Measurements from ENCODE around the gene SPHKAP. TPM values are rescaled to one million over a fixed set of nuclear protein-coding genes. Genes with fewer than 3 reads are reported as not detected.

SPHKAP gene
- total and polyA plus RNA-seq, 2 donors (not counting 1 experiment from before 2014, with no cell fraction given) = not detected

DNA sequence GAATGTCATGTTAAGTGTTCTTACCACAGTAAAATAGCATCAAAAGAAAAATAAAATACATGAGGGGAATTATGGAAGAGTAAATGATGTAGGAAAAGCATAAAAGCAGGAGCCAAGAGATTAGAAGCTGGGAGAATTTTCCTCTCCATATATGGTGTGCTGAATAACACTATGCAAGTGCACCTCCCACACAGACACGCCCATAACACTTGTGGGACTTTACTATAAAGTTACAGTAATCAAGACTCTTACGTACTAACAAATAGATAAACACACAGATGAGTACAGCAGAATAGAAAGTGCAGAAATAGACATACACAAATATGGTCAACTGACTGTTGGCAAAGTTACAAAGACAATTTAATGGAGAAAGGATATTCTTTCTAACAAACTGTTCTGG lies 16.0 kb upstream of the SPHKAP start:
- no peak for DNase-seq (ENCODE audit: low read depth in 2 of 2)
- Histone ChIP-seq H3K9ac (ENCODE audit: insufficient read depth, low read length) (no peak overlapping the region), H4K20me1 (ENCODE audit: control insufficient read depth, extremely low read depth, insufficient read depth, low read length) (no peaks in the 10 kb centered on the region), H3K36me3 (ENCODE audit: control insufficient read depth, insufficient read depth, low read length) (no peaks in the 10 kb centered on the region), H3K27me3 (ENCODE audit: control insufficient read depth, insufficient read depth, low read length) (no peaks in the 10 kb centered on the region), H3K4me1 (ENCODE audit: control insufficient read depth, extremely low read depth, insufficient read depth, low read length) (no peaks in the 10 kb centered on the region), H3K79me2 (ENCODE audit: control insufficient read depth, insufficient read depth, low read length) (no peaks in the 10 kb centered on the region), H3K27ac (ENCODE audit: insufficient read depth, low read length) (no peak overlapping the region), H3K9me3 (ENCODE audit: control insufficient read depth, insufficient read depth, low read depth, low read length) (no peaks in the 10 kb centered on the region), H3K4me2 (ENCODE audit: extremely low read depth, insufficient read depth, low read length) (no peak overlapping the region), H3K4me3 (replicated peaks in 1 of 4; ENCODE audit: control extremely low read depth in 1 of 4, insufficient read depth in 1 of 4, low read depth in 3 of 4, low read length in 4 of 4) (no peak overlapping the region), H2AFZ (ENCODE audit: low read length) (no peak overlapping the region)
- TF ChIP-seq, protein P1, sequence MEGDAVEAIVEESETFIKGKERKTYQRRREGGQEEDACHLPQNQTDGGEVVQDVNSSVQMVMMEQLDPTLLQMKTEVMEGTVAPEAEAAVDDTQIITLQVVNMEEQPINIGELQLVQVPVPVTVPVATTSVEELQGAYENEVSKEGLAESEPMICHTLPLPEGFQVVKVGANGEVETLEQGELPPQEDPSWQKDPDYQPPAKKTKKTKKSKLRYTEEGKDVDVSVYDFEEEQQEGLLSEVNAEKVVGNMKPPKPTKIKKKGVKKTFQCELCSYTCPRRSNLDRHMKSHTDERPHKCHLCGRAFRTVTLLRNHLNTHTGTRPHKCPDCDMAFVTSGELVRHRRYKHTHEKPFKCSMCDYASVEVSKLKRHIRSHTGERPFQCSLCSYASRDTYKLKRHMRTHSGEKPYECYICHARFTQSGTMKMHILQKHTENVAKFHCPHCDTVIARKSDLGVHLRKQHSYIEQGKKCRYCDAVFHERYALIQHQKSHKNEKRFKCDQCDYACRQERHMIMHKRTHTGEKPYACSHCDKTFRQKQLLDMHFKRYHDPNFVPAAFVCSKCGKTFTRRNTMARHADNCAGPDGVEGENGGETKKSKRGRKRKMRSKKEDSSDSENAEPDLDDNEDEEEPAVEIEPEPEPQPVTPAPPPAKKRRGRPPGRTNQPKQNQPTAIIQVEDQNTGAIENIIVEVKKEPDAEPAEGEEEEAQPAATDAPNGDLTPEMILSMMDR (conservative IDR thresholded peaks at IDR 0.05 in 1 of 2, IDR thresholded peaks at IDR 0.05 in 1 of 2; ENCODE audit: low read depth in 1 of 2, low read length in 2 of 2) = no peak
- no peak for TF ChIP-seq EZH2 (IDR thresholded peaks at IDR 0.05; ENCODE audit: low read length, missing control alignments)

DNA sequence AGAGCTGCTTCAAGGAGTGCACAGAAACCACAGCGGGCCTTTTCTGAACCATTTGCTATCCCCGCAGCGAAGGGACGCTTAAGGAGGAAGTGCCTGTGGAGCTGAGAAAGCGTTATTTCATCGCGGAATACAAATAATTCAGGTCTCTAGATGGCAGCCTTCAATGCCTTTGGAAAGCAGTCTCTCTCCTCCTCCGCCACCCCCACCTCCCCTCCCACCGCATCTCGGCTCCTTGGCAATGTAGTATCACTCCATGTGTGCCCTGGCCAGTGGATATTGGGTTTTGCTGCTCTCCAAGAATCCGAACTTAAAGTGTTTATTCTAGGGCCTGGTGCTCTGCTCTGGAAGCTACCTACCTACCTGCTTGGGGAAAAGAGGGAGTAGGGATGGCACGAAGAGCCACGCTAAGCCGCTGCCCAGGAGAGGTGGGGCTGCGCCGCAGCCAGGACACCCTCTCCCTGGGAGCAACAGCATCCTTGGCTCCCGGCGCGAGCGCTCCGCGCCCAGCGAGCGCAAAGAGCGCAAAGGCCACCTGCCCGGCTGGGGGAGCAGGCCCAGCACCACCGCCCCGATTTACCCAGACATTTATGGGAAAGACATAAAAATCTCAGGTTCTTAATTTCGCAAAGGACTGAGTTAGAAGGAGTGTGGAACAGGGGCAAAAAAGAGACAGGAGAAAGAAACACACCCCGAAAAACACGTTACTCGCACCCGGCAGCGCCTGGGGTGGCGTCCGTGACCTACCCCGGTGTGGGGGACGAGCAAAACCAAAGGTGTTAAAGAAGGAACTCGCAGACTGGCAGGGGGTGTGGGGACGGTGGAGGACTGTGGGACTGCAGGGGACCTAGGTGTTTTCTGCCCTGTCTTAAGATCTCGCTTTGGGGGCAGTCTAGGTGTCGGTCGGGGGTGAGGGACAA lies 1.0 kb downstream of the SPHKAP start:
- TF ChIP-seq, protein P1 (conservative IDR thresholded peaks at IDR 0.05 in 1 of 2, IDR thresholded peaks at IDR 0.05 in 1 of 2; ENCODE audit: low read depth in 1 of 2, low read length in 2 of 2) = no peak
- TF ChIP-seq EZH2 (IDR thresholded peaks at IDR 0.05; ENCODE audit: low read length, missing control alignments) = no peak
- no peaks in the 10 kb centered on the region for H3K79me2 ChIP-seq (ENCODE audit: control insufficient read depth, insufficient read depth, low read length)
- H3K4me3 ChIP-seq (replicated peaks in 1 of 4; ENCODE audit: control extremely low read depth in 1 of 4, insufficient read depth in 1 of 4, low read depth in 3 of 4, low read length in 4 of 4) = no peak overlapping the region
- peak in 1 of 2 donors; percentile 8 for DNase-seq (ENCODE audit: low read depth in 2 of 2)
- H4K20me1 ChIP-seq (ENCODE audit: control insufficient read depth, extremely low read depth, insufficient read depth, low read length) = no peaks in the 10 kb centered on the region
- no peaks in the 10 kb centered on the region for H3K27me3 ChIP-seq (ENCODE audit: control insufficient read depth, insufficient read depth, low read length)
- H3K9me3 ChIP-seq (ENCODE audit: control insufficient read depth, insufficient read depth, low read depth, low read length) = no peaks in the 10 kb centered on the region
- H2AFZ ChIP-seq (ENCODE audit: low read length) = no peak overlapping the region
- no peak overlapping the region for H3K9ac ChIP-seq (ENCODE audit: insufficient read depth, low read length)
- no peak overlapping the region for H3K4me2 ChIP-seq (ENCODE audit: extremely low read depth, insufficient read depth, low read length)
- H3K4me1 ChIP-seq (ENCODE audit: control insufficient read depth, extremely low read depth, insufficient read depth, low read length) = no peaks in the 10 kb centered on the region
- no peaks in the 10 kb centered on the region for H3K36me3 ChIP-seq (ENCODE audit: control insufficient read depth, insufficient read depth, low read length)
- H3K27ac ChIP-seq (ENCODE audit: insufficient read depth, low read length) = no peak overlapping the region

DNA sequence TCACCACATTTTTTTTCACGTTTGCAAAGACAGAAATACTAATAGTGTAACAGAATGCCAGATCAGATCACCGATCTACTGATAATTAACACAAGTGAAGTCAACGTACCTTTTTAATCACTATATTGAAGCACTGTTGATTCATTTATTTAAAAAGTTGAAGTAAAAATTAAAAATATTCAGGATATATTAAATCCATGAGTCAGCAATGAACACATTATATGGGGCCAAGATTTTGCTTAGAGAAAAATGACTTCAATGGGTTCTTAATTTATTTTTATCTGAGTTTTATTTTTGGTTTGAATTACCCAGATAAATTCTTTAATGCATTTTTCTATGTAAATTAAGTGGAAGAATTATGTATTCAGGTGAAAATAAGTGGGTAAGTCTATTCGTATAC lies 14.2 kb downstream of the SPHKAP start:
- no peak overlapping the region for H3K4me3 ChIP-seq (replicated peaks in 1 of 4; ENCODE audit: control extremely low read depth in 1 of 4, insufficient read depth in 1 of 4, low read depth in 3 of 4, low read length in 4 of 4)
- DNase-seq (ENCODE audit: low read depth in 2 of 2) = no peak
- no peaks in the 10 kb centered on the region for H3K79me2 ChIP-seq (ENCODE audit: control insufficient read depth, insufficient read depth, low read length)
- no peak overlapping the region for H3K4me2 ChIP-seq (ENCODE audit: extremely low read depth, insufficient read depth, low read length)
- H3K36me3 ChIP-seq (ENCODE audit: control insufficient read depth, insufficient read depth, low read length) = no peaks in the 10 kb centered on the region
- H3K4me1 ChIP-seq (ENCODE audit: control insufficient read depth, extremely low read depth, insufficient read depth, low read length) = no peaks in the 10 kb centered on the region
- TF ChIP-seq EZH2 (IDR thresholded peaks at IDR 0.05; ENCODE audit: low read length, missing control alignments) = no peak
- TF ChIP-seq, protein P1 (conservative IDR thresholded peaks at IDR 0.05 in 1 of 2, IDR thresholded peaks at IDR 0.05 in 1 of 2; ENCODE audit: low read depth in 1 of 2, low read length in 2 of 2) = no peak
- H3K9me3 ChIP-seq (ENCODE audit: control insufficient read depth, insufficient read depth, low read depth, low read length) = no peaks in the 10 kb centered on the region
- no peak overlapping the region for H3K27ac ChIP-seq (ENCODE audit: insufficient read depth, low read length)
- no peaks in the 10 kb centered on the region for H4K20me1 ChIP-seq (ENCODE audit: control insufficient read depth, extremely low read depth, insufficient read depth, low read length)
- no peak overlapping the region for H3K9ac ChIP-seq (ENCODE audit: insufficient read depth, low read length)
- no peaks in the 10 kb centered on the region for H3K27me3 ChIP-seq (ENCODE audit: control insufficient read depth, insufficient read depth, low read length)
- no peak overlapping the region for H2AFZ ChIP-seq (ENCODE audit: low read length)
